ENCODE results near the gene SPTA1.
"Not testable (repeated sequence)": the region's sequence is repeated elsewhere in the genome, so short reads cannot be mapped to it uniquely, and the experiment has no call there.

The SPTA1 gene

GRCh38 chr1:158686111-158687009, at the start of gene SPTA1:
SPTA1 (minus strand) TSS chr1:158686715; CDS start chr1:158686517, 198 bp downstream.
- no peak for DNase-seq

- no peak for DNase-seq
These were observed 49.3 kb upstream of the SPTA1 start for GRCh38 chr1:158735848-158736247.

- no peak for DNase-seq
These were observed 46.0 kb upstream of the SPTA1 start for GRCh38 chr1:158732524-158732923.

GRCh38 chr1:158731707-158732106, 45.2 kb upstream of the SPTA1 start:
- DNase-seq = no peak

- no peak for DNase-seq
These were observed 43.9 kb upstream of the SPTA1 start for GRCh38 chr1:158730453-158730852.

- DNase-seq = no peak
These were observed 42.2 kb upstream of the SPTA1 start for GRCh38 chr1:158728510-158729225.

- no peak for DNase-seq
These were observed 37.9 kb upstream of the SPTA1 start for GRCh38 chr1:158724442-158724841.

- DNase-seq = no peak
These were observed 34.1 kb upstream of the SPTA1 start, which contains the start of gene OR6K3 for GRCh38 chr1:158720620-158721019. OR6K3 (minus strand) TSS chr1:158720720; CDS start chr1:158718115, 2,605 bp downstream.

- DNase-seq = no peak
These were observed 33.1 kb upstream of the SPTA1 start for GRCh38 chr1:158719664-158720063.

GRCh38 chr1:158717344-158717743, 30.8 kb upstream of the SPTA1 start:
- no peak for DNase-seq

GRCh38 chr1:158716335-158716734, 29.8 kb upstream of the SPTA1 start:
- no peak for DNase-seq

- DNase-seq = no peak
These were observed 28.2 kb upstream of the SPTA1 start for GRCh38 chr1:158714754-158715153.

- DNase-seq = no peak
These were observed 24.6 kb upstream of the SPTA1 start for GRCh38 chr1:158711098-158711497.

- no peak for DNase-seq
These were observed 19.6 kb upstream of the SPTA1 start for GRCh38 chr1:158706096-158706495.

GRCh38 chr1:158700552-158700951, 14.0 kb upstream of the SPTA1 start, which contains the start of gene OR6K2:
OR6K2 (minus strand) TSS chr1:158700652; CDS start chr1:158700652, 0 bp downstream.
- no peak for DNase-seq

- no peak for DNase-seq
These were observed 8.1 kb upstream of the SPTA1 start for GRCh38 chr1:158694596-158694995.

GRCh38 chr1:158692356-158692755, 5.8 kb upstream of the SPTA1 start:
- no peak for DNase-seq

- DNase-seq = no peak
These were observed 5.4 kb upstream of the SPTA1 start for GRCh38 chr1:158691907-158692306.

- DNase-seq = not testable (repeated sequence)
These were observed 4.6 kb upstream of the SPTA1 start for GRCh38 chr1:158691149-158691548.

- no peak for DNase-seq
These were observed 3.4 kb upstream of the SPTA1 start for GRCh38 chr1:158689875-158690274.

- no peak for DNase-seq
These were observed 2.6 kb upstream of the SPTA1 start for GRCh38 chr1:158689110-158689509.

- DNase-seq = not testable (repeated sequence)
These were observed 1.8 kb upstream of the SPTA1 start for GRCh38 chr1:158688343-158688742.

- no peak for DNase-seq
These were observed 522 bp upstream of the SPTA1 start for GRCh38 chr1:158687037-158687436.

- DNase-seq = no peak
These were observed 1.4 kb downstream of the SPTA1 start for GRCh38 chr1:158685085-158685484.

All from stimulated activated CD4-positive, alpha-beta T cell treated with anti-CD3 and anti-CD28 coated beads, Interleukin-4, amount 100 ng/mL, for 1 hour (primary cell).